ENCODE data around the gene EMP2.

EMP2 gene

GRCh38 chr16:10610499-10611184 lies 30.2 kb upstream of the EMP2 start:
- no peak for DNase-seq (ENCODE audit: low spot score)
- no peak for TF ChIP-seq CTCF (IDR thresholded peaks at IDR 0.05; ENCODE audit: borderline replicate concordance, control extremely low read depth, extremely low read depth, insufficient read depth, missing control alignments)
- in situ Hi-C loops (cut with MboI; ENCODE audit: low sequenced_read_pairs, unreplicated experiment): no loop called here

- no peak for DNase-seq (ENCODE audit: low spot score)
- no peak for TF ChIP-seq CTCF (IDR thresholded peaks at IDR 0.05; ENCODE audit: borderline replicate concordance, control extremely low read depth, extremely low read depth, insufficient read depth, missing control alignments)
- in situ Hi-C loops (cut with MboI; ENCODE audit: low sequenced_read_pairs, unreplicated experiment): no loop called here
Measured at GRCh38 chr16:10609402-10609774, 29.0 kb upstream of the EMP2 start.

GRCh38 chr16:10608687-10609401 lies 28.4 kb upstream of the EMP2 start:
- in situ Hi-C loops (cut with MboI; ENCODE audit: low sequenced_read_pairs, unreplicated experiment): no loop called here
- no peak for TF ChIP-seq CTCF (IDR thresholded peaks at IDR 0.05; ENCODE audit: borderline replicate concordance, control extremely low read depth, extremely low read depth, insufficient read depth, missing control alignments)

GRCh38 chr16:10607157-10607556 lies 26.8 kb upstream of the EMP2 start:
- no peak for DNase-seq (ENCODE audit: low spot score)
- in situ Hi-C loops (cut with MboI; ENCODE audit: low sequenced_read_pairs, unreplicated experiment): no loop called here
- TF ChIP-seq CTCF (IDR thresholded peaks at IDR 0.05; ENCODE audit: borderline replicate concordance, control extremely low read depth, extremely low read depth, insufficient read depth, missing control alignments): no peak

More at GRCh38 chr16:10608687-10609401, 28.4 kb upstream of the EMP2 start:
- no peak for DNase-seq (ENCODE audit: low spot score)

GRCh38 chr16:10606607-10607006 lies 26.2 kb upstream of the EMP2 start:
- TF ChIP-seq CTCF (IDR thresholded peaks at IDR 0.05; ENCODE audit: borderline replicate concordance, control extremely low read depth, extremely low read depth, insufficient read depth, missing control alignments): no peak
- DNase-seq (ENCODE audit: low spot score): no peak
- in situ Hi-C loops (cut with MboI; ENCODE audit: low sequenced_read_pairs, unreplicated experiment): no loop called here

GRCh38 chr16:10605636-10606035 lies 25.2 kb upstream of the EMP2 start:
- TF ChIP-seq CTCF (IDR thresholded peaks at IDR 0.05; ENCODE audit: borderline replicate concordance, control extremely low read depth, extremely low read depth, insufficient read depth, missing control alignments): no peak
- DNase-seq (ENCODE audit: low spot score): no peak
- in situ Hi-C loops (cut with MboI; ENCODE audit: low sequenced_read_pairs, unreplicated experiment): no loop called here

All from GM13976 (cell line).